GM21576 (cell line): ENCODE measurements around the gene PC.

Experiments
- ATAC-seq: cut with Tn5 transposase; IDR thresholded peaks from one replicate; pipeline ENCODE4 v1.9.1; 2021; ENCODE audit warnings: mild to moderate bottlenecking, moderate library complexity; ENCODE audit not compliant: unreplicated experiment

Gene PC

GRCh38 chr11:66868726-66869566 is 89.2 kb downstream of the PC start:
- ATAC-seq, result peak; percentile 77

- ATAC-seq, result peak; percentile 12
Observed at GRCh38 chr11:66868082-66868725, 90.0 kb downstream of the PC start.

GRCh38 chr11:66867425-66868040 is 90.7 kb downstream of the PC start:
- no peak for ATAC-seq

- ATAC-seq, result no peak
Observed at GRCh38 chr11:66866511-66866986, 91.6 kb downstream of the PC start.

- ATAC-seq, result no peak
Observed at GRCh38 chr11:66866007-66866406, 92.2 kb downstream of the PC start.

GRCh38 chr11:66864924-66865697 is 93.1 kb downstream of the PC start:
- no peak for ATAC-seq

- no peak for ATAC-seq
Observed at GRCh38 chr11:66864172-66864901, 93.8 kb downstream of the PC start.

- no peak for ATAC-seq
Observed at GRCh38 chr11:66863428-66864125, 94.6 kb downstream of the PC start.

- ATAC-seq, result no peak
Observed at GRCh38 chr11:66862559-66863037, 95.6 kb downstream of the PC start.

- ATAC-seq, result no peak
Observed at GRCh38 chr11:66861774-66862558, 96.2 kb downstream of the PC start.

- no peak for ATAC-seq
Observed at GRCh38 chr11:66861038-66861773, 97.0 kb downstream of the PC start.

- no peak for ATAC-seq
Observed at GRCh38 chr11:66860449-66860831, 97.7 kb downstream of the PC start.

GRCh38 chr11:66859686-66860448 is 98.3 kb downstream of the PC start:
- ATAC-seq, result no peak

GRCh38 chr11:66858939-66859685 is 99.1 kb downstream of the PC start:
- no peak for ATAC-seq

GRCh38 chr11:66858186-66858938 is 99.8 kb downstream of the PC start:
- ATAC-seq, result no peak

- no peak for ATAC-seq
Observed at GRCh38 chr11:66857927-66858185, 100.3 kb downstream of the PC start.
